ENCODE measurements around the gene BTF3L4. TPM values are rescaled to one million over a fixed set of nuclear protein-coding genes. Genes with fewer than 3 reads are reported as not detected.

Gene BTF3L4
- total RNA-seq, 1 experiment from 2014 or later: 106 TPM

- Histone ChIP-seq H2BK20ac (ENCODE audit: low read depth, low read length, poor library complexity, severe bottlenecking) (no peak overlapping the region), H3K56ac (ENCODE audit: insufficient read length, low read depth, low read length) (no peak overlapping the region), H3K4me1 (ENCODE audit: insufficient read depth, low read length) (no peaks in the 10 kb centered on the region), H3K4me2 (ENCODE audit: insufficient read depth, insufficient read length, low read length) (no peak overlapping the region), H2BK5ac (ENCODE audit: insufficient read length, low read length) (no peak overlapping the region), H3K23me2 (ENCODE audit: insufficient read length, low read depth, low read length, poor library complexity, severe bottlenecking) (peaks cover 10% of the 10 kb centered on the region), H3K4ac (ENCODE audit: low read depth, low read length) (no peak overlapping the region), H3K9me3 (ENCODE audit: control insufficient read depth, low read depth, low read length) (no peaks in the 10 kb centered on the region), H4K20me1 (ENCODE audit: control insufficient read depth, insufficient read depth, insufficient read length) (no peaks in the 10 kb centered on the region), H2AK5ac (ENCODE audit: insufficient read length, low read length) (no peak overlapping the region), H2BK12ac (ENCODE audit: insufficient read length, low read depth, low read length) (no peak overlapping the region), H3K9ac (ENCODE audit: extremely low read depth, insufficient read length, low read length) (no peak overlapping the region), H3T11ph (ENCODE audit: low read length) (no peak overlapping the region), H4K91ac (ENCODE audit: insufficient read length, low read depth, low read length) (no peak overlapping the region), H3K27ac (ENCODE audit: insufficient read length, low read depth, low read length) (no peak overlapping the region), H2BK15ac (ENCODE audit: low read depth, low read length) (no peak overlapping the region), H2AFZ (ENCODE audit: low read length) (no peak overlapping the region), H3K14ac (ENCODE audit: insufficient read depth, low read length) (no peak overlapping the region), H3K23ac (ENCODE audit: insufficient read length, low read depth, low read length) (no peak overlapping the region), H4K5ac (ENCODE audit: insufficient read length, low read depth, low read length) (no peak overlapping the region), H3K79me1 (ENCODE audit: insufficient read depth, low read depth, low read length, poor library complexity, severe bottlenecking) (no peaks in the 10 kb centered on the region), H3K79me2 (ENCODE audit: insufficient read depth, low read length) (peaks cover 19% of the 10 kb centered on the region; the same call in 1 of the 2 replicates), H4K8ac (replicated peaks; ENCODE audit: insufficient read length, low read depth, low read length) (no peak overlapping the region), H2BK120ac (ENCODE audit: low read depth, low read length, poor library complexity, severe bottlenecking) (no peak overlapping the region), H3K18ac (ENCODE audit: insufficient read length, low read depth, low read length) (no peak overlapping the region), H3K27me3 (ENCODE audit: insufficient read depth, low read length) (no peaks in the 10 kb centered on the region)
- H3K4me1 Mint-ChIP-seq: peaks cover 17 to 19% of the 10 kb centered on the region in 2 experiments
- H3K9me3 Mint-ChIP-seq: no peaks in the 10 kb centered on the region; a peak in 1 of 5 replicates
- no CpG with 5 or more reads among the region's 1 CpG for WGBS (ENCODE audit: extremely low coverage, insufficient read length, low lambda C conversion rate)
- no peak for DNase-seq
- no peak overlapping the region for H3K4me3 Mint-ChIP-seq
- H3K27me3 Mint-ChIP-seq (ENCODE audit: low read depth): no peaks in the 10 kb centered on the region
- peaks cover 26 to 66% (median 53%) of the 10 kb centered on the region in 3 experiments; a peak in 6 of 7 replicates for H3K36me3 Mint-ChIP-seq (ENCODE audit: insufficient read depth in 1 of 3, low read depth in 3 of 3)
- no peak for TF ChIP-seq CTCF (conservative IDR thresholded peaks at IDR 0.05)
- no peak overlapping the region for H3K27ac Mint-ChIP-seq
Measured at GRCh38 chr1:52059888-52060287, 3.8 kb downstream of the BTF3L4 start.

All from H9 (cell line).